Activated CD4-positive, alpha-beta T cell treated with anti-CD3 and anti-CD28 coated beads, Interleukin-2, Interleukin-6, amounts not matched to agents 100 ng/mL and 50 ng/mL, durations not matched to agents 16 hours and 8 hours (primary cell): ENCODE data around the gene DBX1.
A peak's percentile ranks its signal among the peaks of the same experiment; 100 is the strongest.
"Not testable (repeated sequence)": the region's sequence is repeated elsewhere in the genome, so short reads cannot be mapped to it uniquely, and the experiment has no call there.

ENCODE experiments used
- DNase-seq: peaks from one replicate; pipeline ENCODE4 v3.0.0-alpha.2; 2020

DBX1 gene, protein sequence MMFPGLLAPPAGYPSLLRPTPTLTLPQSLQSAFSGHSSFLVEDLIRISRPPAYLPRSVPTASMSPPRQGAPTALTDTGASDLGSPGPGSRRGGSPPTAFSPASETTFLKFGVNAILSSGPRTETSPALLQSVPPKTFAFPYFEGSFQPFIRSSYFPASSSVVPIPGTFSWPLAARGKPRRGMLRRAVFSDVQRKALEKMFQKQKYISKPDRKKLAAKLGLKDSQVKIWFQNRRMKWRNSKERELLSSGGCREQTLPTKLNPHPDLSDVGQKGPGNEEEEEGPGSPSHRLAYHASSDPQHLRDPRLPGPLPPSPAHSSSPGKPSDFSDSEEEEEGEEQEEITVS

DNA sequence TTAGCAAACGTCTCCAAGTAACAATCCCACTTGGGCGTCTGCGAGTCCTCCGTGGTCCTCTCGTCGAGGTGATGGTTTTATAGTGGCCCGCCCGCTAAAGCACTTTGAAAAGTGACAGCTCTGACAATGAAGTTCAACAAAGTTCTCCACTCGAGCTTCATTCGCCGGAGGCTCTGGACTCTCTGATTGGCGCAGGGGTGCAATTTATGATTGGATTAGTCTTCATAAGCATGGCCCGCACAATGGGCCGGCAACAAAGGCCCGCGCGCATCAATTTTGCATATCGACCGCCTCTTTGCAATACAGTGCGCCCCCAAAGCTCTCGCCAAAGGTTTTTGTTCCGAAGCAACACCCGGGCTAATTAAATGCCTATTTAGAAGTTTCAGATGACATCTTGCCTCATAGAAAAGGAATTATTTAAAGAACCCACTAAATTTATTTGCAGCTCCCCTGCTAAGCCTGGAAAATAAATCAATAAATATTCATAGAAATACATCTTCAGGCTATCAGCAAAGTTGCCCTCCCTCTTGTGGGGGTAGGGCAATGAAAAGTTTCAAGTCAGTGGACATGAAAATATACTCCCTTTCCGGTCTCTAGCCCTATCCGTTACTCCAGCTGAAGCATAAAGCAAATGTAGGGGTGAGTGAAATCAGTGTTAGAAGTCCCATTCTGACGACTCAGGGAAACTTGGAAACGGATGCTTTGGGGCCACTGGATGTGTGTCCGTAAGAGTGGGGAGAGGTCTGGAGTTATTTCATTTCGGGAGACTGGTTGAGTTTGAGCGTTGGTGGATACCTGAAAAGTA is at the start of gene DBX1:
TSS of gene DBX1 (minus strand) at position 51 of the 805 bp plus-strand sequence. CDS start 151 bp downstream, outside the sequence.
- no peak for DNase-seq

DNA sequence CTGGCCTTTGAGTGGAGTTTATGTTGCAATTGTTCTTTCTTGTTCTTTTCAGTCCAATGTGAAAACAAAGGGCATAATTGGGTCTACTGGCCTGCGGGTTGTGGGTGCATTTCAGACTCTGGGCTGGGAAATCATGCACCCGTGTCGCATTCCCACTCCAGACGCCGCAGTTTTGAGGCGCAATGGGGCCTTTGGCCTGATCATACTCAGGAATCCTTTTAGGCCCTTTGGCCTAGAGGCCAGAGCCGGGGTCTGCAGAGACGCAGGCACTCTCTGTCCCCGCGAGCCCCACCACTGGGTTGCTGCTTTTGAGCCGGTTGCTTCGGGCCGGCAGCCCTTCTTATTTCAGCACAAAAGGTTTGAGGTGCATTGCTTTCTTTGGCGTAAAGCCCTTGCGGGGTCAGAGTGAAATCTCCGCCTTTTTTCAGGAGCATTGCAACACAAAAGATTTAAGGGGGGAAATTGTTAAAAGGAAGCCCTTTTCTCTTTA is 48.4 kb upstream of the DBX1 start:
- DNase-seq, result no peak

DNA sequence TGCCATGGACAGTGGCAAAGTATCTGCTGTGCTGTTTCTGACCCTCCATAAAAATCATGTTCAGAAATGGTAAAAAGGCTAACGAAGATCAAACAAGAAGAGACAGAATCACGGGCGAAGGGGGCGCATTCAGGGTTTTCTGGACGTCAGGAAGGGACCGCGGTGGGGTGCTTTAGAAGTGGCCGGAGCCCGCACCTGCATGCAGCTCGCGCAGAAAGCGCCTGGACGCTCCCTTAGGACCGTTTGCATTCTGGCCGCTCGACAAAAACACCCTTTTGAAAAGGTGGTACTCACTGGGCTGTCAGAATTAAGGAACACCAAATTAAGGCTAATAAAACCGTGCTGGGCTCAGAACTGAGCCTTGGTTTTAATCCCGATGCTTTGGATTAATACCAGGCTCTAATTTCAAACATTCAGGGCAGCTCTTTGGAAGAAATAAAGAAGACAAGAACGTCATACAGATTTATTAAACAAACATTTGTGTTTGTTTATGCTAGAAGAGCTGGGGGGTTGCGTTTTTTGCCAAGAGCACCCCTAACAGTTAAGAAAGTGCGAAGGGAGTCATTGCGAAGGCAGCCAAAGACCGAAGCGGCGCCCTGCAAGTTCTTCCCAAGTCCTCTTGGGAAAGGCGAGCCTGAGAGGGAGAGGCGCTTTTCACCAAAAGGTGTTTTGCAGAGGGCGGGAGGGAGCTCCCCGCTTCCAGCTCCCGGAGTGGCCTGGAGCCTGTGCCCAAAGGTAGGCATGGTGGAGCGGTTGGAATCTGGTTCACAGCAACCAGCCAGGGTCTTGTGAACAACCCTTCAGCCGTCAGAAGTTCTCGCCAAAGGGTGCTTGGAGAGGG is 47.7 kb upstream of the DBX1 start:
- no peak for DNase-seq

DNA sequence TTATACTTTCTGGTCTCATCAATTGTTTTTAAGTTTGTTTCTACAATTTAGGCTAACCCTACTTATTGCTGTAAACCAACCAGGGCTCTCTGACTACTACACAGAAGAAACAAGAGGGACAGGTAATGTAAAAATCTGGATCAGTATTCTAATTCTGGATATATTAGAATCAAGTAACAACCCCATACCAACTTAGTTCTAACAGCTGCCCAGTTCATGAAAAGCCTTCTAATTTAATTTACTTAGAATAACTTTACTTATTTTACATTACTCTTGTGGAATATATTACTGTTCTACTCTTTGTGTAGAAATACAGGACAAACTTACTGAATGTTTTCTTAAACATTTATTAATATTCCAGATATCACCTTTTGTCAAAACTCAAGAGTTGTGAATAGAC is 45.5 kb upstream of the DBX1 start:
- DNase-seq, result no peak

DNA sequence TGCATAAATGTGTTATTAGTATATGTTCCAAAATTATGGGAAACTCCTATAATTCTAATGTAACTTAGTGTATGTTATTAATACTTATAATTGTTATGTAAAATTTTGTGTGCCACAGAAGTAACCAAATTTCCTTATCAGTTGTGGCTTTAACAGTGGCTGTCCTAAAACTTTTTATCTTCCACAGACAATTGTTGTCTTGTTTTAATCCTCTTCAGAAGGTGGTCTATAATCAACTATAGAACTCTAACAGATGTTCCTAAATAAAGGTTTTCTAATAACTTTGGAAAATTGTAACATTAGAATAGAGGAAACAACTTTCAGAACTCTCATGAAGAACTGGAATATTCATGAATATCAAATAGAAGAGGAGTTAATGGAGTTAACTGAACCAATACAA is 44.4 kb upstream of the DBX1 start:
- no peak for DNase-seq

DNA sequence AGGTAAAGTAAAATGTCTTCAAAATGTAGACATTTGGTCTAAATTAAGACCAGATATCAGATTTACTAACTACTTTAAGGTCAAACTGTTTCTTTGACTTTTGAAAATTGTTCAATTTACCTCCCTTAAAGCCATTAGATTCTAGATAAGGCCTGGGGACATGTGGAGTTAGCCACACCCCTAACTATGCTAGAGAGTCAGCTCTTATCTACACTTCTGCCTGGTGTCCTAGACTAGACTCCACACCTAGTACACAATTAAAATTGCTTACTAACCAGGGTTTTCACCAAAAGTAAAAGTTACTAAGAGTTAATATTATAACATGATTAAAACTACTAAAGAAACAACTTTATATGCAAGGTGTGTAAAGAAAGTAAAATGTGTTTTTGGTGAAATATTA is 43.6 kb upstream of the DBX1 start:
- DNase-seq, result no peak

DNA sequence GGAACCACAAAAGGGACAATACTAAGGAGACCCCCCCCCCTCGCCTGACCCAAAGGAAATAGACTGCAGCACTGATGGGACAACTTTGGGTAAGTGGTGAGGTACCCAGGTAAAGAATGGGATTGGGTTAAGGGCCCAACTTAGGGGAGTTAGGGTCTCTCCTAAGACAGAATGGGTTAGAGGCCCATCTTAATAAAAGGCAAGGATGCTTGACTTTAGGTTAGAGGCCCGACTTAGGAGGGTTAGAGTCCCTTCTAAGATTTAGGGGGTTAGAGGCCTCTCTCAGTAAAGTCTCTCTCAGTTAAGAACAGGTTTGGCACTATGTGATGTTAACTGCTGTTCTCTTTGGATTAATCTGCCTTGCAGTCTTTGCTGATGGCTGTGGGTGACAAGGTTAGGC is 41.0 kb upstream of the DBX1 start:
- no peak for DNase-seq

DNA sequence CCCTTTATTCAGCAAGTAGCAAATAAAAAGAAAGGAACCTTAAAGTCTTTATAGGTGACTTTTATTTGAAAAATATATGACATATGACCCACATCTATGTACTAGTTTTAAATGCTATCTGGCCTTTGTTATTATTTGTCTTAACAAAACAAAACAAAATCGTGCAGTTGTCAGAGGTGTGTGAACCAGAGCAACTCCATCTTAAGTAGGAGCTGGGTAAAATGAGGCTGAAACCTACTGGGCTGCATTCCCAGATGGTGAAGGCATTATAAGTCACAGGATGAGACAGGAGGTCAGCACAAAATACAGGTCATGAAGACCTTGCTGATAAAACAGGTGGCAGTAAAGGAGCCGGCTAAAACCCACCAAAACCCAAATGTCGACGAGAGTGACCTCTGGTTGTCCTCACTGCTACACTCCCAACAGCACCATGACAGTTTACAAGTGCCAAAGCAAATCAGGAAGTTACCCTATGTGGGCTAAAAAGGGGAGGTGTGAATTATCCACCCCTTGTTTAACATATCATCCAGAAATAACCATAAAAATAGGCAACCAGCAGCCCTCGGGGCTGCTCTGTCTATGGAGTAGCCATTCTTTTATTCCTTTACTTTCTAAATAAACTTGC is 40.2 kb upstream of the DBX1 start:
- not testable (repeated sequence) for DNase-seq

DNA sequence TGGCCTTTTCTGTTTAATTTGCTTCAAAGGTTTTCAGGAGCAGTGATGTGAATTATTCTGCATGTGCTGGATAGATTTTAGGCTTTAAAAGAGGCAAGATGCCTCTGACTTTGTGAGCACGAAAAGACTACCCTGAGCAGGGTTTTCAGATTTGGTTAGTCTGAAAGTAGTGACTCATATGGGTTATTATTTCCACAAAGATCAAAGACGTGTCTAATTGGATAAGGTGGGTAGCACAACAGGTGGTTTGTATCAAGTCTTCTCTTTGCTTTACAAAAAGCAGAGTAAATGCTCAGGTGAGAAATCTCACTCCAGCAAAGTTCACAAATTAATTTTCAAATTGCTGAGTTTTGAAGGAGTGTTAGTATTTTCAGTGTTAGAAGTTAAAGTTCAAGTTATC is 37.6 kb upstream of the DBX1 start:
- peak; percentile 22 for DNase-seq

DNA sequence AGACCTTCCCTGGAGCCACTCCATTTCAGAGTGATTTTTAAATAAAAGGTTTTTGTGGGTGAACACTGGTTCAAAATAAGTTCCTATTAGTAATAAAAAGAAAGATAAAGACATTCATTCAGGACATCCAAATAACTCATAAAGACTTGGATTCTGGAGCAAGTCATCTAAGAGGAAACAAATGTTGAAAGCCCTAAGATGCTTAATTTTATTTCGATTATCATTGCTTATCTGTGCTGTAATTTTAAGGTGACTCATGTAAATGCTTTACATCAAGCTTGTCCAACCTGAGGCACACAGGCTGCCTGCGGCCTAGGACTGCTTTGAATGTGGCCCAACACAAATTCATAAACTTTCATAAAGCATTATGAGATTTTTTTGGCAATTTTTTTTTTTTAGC is 34.2 kb upstream of the DBX1 start:
- DNase-seq, result no peak

DNA sequence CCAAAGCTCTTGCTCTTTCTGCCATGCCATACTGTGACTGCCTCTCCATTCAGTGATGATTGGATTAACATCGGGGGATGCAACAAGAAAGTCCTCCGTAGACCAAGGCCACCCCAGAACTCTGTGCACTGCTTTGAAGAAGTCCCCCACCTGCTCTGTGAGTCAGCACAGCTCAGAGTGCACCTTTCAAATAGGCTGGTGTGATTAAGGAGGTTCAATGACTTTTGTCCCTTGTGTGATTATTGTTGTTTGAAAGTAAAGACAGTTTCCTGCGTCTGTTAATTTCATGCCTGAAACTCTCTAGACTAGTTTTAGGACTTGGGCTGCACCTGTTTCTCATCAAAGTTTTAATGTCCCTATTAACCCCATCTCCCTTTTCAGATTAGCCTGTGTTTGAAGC is 33.0 kb upstream of the DBX1 start:
- DNase-seq, result no peak

DNA sequence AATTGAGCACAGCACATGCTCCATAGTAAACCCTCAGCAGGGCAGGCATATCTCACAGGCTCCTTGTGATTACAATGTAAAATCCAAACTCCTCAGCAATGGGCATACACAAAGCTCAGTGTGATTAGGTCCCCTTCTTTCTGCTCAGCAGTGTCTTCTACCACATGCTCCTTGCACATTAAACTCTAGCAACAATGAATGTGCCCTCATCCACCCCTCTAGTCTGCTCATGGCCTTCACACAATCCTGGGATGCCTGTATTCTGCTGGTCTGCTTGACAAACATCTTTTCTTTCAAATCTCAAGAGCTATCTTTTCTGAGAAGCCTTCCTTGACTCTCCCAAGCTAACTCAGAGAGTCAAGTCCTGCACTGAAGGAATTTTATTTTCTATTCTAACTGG is 32.4 kb upstream of the DBX1 start:
- DNase-seq, result no peak

DNA sequence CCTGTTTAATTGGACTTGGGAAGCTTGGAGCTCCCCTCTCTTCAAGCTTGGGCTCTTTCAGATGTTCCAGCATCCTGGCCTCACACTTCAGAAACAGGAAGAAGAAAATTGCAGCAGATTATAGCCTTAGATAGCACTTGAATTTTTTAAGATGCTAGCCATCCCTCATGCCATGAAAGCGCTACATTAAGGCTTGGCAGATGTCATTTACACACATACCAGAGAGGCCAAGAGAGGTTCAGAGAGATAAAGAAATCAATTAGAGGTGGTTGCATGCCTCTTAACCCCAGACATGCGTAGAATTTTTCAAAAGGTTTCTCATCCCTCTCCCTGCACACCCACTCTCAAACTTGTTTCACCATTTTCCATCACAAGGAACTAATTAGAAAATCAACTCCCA is 31.9 kb upstream of the DBX1 start:
- no peak for DNase-seq

DNA sequence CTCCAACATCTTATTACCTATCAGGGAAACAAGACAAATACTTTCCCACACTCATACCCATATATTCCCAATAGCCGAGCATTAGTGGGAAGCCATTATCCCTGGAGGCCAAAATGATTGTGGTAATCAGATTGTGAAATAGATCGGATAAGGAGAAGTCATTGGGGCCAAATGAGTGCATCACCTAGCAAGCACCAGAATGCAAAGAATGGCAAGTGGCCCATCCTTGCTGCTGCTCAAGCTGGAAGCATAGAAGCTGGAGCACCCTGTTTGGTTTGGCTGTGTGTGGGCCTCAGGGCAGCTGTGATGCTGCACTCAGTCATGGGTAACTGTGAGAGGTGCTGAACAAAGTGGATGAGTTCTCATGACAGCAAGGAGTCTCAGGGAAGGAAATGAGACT is 18.7 kb upstream of the DBX1 start:
- no peak for DNase-seq

DNA sequence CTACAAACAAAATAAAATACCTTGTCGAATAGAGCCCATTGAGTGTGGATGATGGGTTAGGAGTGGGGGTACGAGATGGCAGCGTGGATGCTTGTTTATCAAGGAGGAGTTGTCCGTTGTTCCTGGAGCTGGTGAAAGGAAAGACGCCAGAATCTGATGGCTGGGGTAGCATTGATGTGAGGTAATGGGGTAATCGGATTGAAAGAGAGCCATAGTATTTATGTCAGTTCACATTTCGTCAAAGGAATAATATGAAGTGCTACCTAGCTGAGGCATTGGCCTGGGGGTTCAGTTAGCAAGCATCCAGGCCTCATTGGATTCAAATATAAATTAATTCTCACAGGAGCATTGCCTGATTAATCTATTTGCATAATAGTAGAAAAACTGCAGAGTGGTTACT is 16.9 kb upstream of the DBX1 start:
- no peak for DNase-seq

DNA sequence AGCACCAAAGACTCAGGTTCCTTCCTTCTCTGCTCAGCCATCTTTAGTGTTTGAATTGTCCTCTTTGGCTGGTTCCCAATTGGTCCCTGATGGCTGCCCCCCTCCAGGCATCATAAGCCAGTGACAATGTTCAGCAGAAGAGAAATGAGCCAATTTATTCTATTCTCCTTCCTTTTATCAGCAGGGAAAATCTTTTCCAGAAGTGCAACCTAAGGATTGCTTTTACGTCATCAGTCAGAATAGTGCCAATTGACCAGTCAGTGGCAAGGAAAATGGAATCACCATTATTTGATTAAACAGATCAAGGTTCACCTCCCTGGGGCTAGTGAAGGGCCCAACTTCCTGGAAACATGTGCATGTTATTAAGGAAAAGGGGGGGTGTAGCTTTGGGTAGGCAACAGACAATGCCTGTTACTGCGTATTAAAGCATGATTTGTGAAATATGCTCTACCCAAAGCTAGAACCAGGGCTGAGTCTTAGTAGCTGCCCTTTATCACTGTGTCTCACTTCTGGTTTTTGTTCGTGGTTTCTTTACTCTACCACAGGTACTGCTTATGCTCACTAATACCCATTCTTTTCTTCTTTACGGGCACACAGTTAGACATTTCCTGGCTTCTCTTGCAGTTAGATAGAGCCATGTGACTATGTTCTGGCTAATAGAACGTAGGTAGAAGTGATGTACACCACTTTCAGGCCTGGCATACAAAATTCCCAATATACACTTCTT is 12.6 kb upstream of the DBX1 start:
- DNase-seq, result no peak

DNA sequence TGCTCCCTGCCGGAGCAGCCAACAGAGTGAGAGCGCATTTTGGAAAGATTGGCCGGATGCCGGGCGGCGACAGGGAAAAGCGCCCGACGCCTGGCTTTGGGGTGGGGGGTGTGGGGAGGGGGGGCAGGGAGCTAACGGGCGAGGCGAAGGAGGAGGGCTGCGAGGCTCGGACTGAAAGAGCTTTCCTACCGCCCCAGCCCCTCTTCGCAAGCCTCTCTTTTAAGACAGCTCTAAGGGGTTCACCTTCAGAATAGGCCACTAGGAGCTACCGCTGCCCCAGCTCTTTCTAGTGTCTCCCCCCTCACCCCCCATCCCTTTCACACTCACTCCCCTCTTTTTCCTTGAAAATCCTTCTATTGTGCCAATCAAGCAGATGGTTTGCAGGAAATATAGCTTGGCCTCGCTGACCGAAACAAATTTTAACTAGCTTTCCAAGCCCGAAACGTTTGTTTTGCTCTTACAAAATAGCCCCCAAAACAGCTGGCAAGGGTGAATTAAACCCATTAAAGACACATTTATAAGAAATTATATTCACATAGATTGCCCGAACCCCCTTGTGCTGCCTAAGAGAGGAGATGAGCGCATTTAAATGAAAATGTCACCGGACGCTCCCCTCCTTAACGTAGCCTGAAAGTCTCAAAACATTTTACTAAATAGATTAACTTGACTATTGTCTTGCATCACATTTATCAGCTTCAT is 3.7 kb upstream of the DBX1 start:
- no peak for DNase-seq

DNA sequence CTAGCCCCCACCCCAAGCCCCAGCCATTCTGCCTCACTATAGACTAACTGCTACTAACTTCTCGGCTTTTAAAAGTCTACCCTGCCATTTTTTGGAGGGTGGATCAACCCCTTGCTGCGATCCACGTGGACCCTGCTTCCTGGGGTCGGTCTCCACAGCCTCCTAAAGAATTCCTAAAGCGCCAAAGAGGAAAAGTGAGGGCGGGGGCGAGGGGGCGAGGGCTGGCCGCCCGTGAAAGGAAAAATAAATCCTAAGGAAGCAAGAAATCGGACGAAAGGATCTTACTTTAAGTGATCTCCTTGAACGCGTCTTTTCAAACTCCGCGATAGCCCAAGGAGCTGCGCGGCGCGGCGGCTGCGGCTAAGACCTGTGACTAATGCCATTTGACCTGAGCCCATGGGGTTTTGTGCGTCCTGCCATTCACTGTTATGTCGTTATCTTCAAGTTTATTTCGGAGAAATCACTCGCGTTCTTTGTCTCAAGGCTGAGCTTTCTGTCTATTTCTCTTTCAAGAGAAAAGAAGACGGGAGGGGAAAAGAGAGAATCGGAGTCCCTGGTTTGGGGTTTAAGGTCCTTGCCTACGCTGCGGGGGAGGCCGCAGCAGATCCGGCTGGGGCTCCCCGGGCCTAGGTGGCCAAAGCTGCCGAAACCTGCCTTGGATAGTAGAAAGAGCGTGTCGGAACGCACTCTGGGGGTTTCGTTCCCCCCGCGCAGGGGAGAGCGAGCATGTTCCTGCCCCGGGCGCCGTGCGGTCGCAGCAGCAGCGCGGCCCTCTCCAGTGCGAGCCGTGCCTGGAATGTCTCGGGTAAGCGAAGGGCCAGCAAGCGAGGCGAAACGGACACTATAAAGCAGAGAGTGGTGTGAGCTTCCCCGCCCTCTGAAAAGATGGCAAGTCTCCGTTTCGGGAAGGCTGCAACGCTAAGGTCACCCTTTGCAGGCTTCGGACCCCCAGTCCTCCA is 2.8 kb upstream of the DBX1 start:
- DNase-seq, result no peak

DNA sequence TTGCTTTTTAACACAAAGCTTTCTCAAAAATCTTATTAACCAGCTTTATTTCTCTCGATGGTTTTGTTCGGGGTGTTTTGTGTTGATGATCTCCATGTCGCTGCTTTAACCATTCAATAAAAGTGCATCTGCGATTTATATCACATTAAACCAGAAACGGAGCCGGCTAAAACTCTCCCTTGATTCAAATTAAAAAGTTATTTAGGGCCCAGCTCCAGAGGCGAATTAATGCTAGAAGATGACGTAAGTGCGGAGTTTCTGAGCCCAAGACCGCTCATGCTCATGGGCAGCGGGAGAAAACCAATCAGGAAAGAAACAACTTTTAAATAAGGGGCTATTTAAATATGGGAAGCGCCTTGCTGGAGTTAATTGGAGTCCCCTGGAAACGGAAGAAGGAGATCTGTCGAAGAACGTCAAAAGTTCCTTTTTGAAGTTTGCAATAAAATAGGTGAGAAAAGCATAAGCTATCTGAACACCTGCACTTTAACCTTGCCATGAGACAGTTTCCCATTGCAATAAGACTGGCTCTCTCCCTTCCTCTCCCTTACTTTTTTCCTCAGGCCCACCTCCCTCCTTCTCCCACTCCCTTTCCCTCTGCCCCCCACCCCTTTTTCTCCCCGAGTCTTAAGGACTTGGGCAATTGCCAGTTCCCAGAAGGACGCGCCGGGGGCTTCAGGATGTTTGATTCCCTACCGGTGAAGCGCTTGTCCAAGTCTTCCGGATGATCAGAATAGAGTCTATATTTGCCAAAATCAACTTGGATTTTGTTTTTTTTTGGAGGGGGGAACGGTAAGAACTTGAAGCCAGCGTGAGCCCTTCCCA is 1.9 kb upstream of the DBX1 start:
- no peak for DNase-seq
